GM18520 (cell line): Measurements from ENCODE around the gene LMO7.
"Not testable (repeated sequence)": the region's sequence is repeated elsewhere in the genome, so short reads cannot be mapped to it uniquely, and the experiment has no call there.

Experiments used
- ATAC-seq: cut with Tn5 transposase; IDR thresholded peaks from one replicate; pipeline ENCODE4 v1.9.1; 2021; ENCODE audit not compliant: unreplicated experiment

The LMO7 gene

GRCh38 chr13:75739244-75739868 lies 103.2 kb downstream of the LMO7 start:
- no peak for ATAC-seq

GRCh38 chr13:75740031-75740430 lies 103.9 kb downstream of the LMO7 start:
- no peak for ATAC-seq

- ATAC-seq = not testable (repeated sequence)
Measured at GRCh38 chr13:75743072-75743471, 106.9 kb downstream of the LMO7 start.

GRCh38 chr13:75744127-75744526 lies 108.0 kb downstream of the LMO7 start:
- ATAC-seq = no peak

- no peak for ATAC-seq
Measured at GRCh38 chr13:75745387-75745786, 109.3 kb downstream of the LMO7 start.

- ATAC-seq = no peak
Measured at GRCh38 chr13:75748874-75749273, 112.7 kb downstream of the LMO7 start.

- ATAC-seq = no peak
Measured at GRCh38 chr13:75749407-75749806, 113.3 kb downstream of the LMO7 start.

- ATAC-seq = no peak
Measured at GRCh38 chr13:75751350-75751749, 115.2 kb downstream of the LMO7 start.

- ATAC-seq = no peak
Measured at GRCh38 chr13:75752826-75753225, 116.7 kb downstream of the LMO7 start.

GRCh38 chr13:75754936-75755335 lies 118.8 kb downstream of the LMO7 start:
- ATAC-seq = no peak

- no peak for ATAC-seq
Measured at GRCh38 chr13:75757336-75757735, 121.2 kb downstream of the LMO7 start.

- no peak for ATAC-seq
Measured at GRCh38 chr13:75759531-75759930, 123.4 kb downstream of the LMO7 start.

- no peak for ATAC-seq
Measured at GRCh38 chr13:75760131-75761021, 124.2 kb downstream of the LMO7 start.

GRCh38 chr13:75761369-75761768 lies 125.2 kb downstream of the LMO7 start:
- ATAC-seq = no peak

- peak; percentile 98 for ATAC-seq
Measured at GRCh38 chr13:75762076-75762937, 126.2 kb downstream of the LMO7 start.

GRCh38 chr13:75762955-75763354 lies 126.8 kb downstream of the LMO7 start:
- no peak for ATAC-seq

GRCh38 chr13:75763512-75763911 lies 127.4 kb downstream of the LMO7 start:
- no peak for ATAC-seq

- ATAC-seq = no peak
Measured at GRCh38 chr13:75764251-75764925, 128.3 kb downstream of the LMO7 start.

- no peak for ATAC-seq
Measured at GRCh38 chr13:75764926-75765310, 128.8 kb downstream of the LMO7 start.

GRCh38 chr13:75766636-75767035 lies 130.5 kb downstream of the LMO7 start:
- ATAC-seq = no peak
